HepG2 (cell line): Measurements from ENCODE around the gene SLC10A1. TPM values are rescaled to one million over a fixed set of nuclear protein-coding genes. Genes with fewer than 3 reads are reported as not detected.

Source experiments
- ATF7 ChIP-seq, 2 experiments: fragments of 450-650 bp in 1 of 2; sonication (generic) in 1 of 2; formaldehyde crosslinking in 1 of 2; IDR thresholded peaks; 2 replicates each; pipeline versions ENCODE4 v1.4.0 to v1.6.1; 2016 to 2020; ENCODE audit warnings: antibody characterized with exemption in 1 of 2, mild to moderate bottlenecking in 1 of 2, missing genetic modification reagents in 1 of 2
- FOXK2 ChIP-seq: fragments of 450-650 bp; IDR thresholded peaks from 2 replicates; pipeline ENCODE4 v1.6.1; 2016
- GABPA ChIP-seq, 2 experiments: IDR thresholded peaks; 2 replicates each; pipeline ENCODE4 v1.6.1; 2011 to 2016; ENCODE audit warnings: low read depth in 2 of 2, low read length in 1 of 2, missing biosample characterization in 1 of 2, missing genetic modification characterization in 1 of 2
- JUND ChIP-seq: sonication (generic); formaldehyde crosslinking; IDR thresholded peaks from 2 replicates; pipeline ENCODE4 v1.8.0; 2022; ENCODE audit warnings: mild to moderate bottlenecking, missing genetic modification reagents
- KDM2A ChIP-seq: sonication (generic); formaldehyde crosslinking; IDR thresholded peaks from 2 replicates; pipeline ENCODE4 v1.4.0; 2020; ENCODE audit warnings: low read depth, missing genetic modification reagents, borderline replicate concordance
- KDM4B ChIP-seq: sonication (generic); formaldehyde crosslinking; IDR thresholded peaks from 2 replicates; pipeline ENCODE4 v1.4.0; 2020; ENCODE audit warnings: missing genetic modification reagents
- RFX5 ChIP-seq: IDR thresholded peaks from 2 replicates; pipeline ENCODE4 v1.6.1; 2011; ENCODE audit warnings: low read depth, low read length, improper control_type of control experiment
- TAF15 ChIP-seq: fragments of 200-400 bp; formaldehyde crosslinking; IDR thresholded peaks from one replicate; pipeline ENCODE4 v1.6.1; 2018; ENCODE audit warnings: mild to moderate bottlenecking, low read depth, low read length; ENCODE audit not compliant: poor library complexity, severe bottlenecking
- TEAD3 ChIP-seq: optimal IDR thresholded peaks from 2 replicates; pipeline ENCODE3; 2016; ENCODE audit warnings: borderline replicate concordance
- U2AF2 ChIP-seq: fragments of 200-400 bp; formaldehyde crosslinking; IDR thresholded peaks from 2 replicates; pipeline ENCODE4 v1.6.1; 2017; ENCODE audit warnings: low read depth, mild to moderate bottlenecking, low read length
- XBP1 ChIP-seq: sonication (generic); formaldehyde crosslinking; IDR thresholded peaks from 2 replicates; pipeline ENCODE4 v1.5.0; 2020; ENCODE audit warnings: missing genetic modification reagents
- ZNF20 ChIP-seq: sonication (generic); formaldehyde crosslinking; IDR thresholded peaks from 2 replicates; pipeline ENCODE4 v1.4.0; 2020; ENCODE audit warnings: mild to moderate bottlenecking, moderate library complexity, missing genetic modification reagents
- ZNF572 ChIP-seq: sonication (generic); formaldehyde crosslinking; IDR thresholded peaks from 2 replicates; pipeline ENCODE4 v1.5.1; 2020; ENCODE audit warnings: mild to moderate bottlenecking, missing genetic modification reagents
- ZNF615 ChIP-seq: sonication (generic); formaldehyde crosslinking; IDR thresholded peaks from 2 replicates; pipeline ENCODE4 v1.5.0; 2020; ENCODE audit warnings: mild to moderate bottlenecking, missing genetic modification reagents, borderline replicate concordance
- ZNF703 ChIP-seq: sonication (generic); formaldehyde crosslinking; IDR thresholded peaks from 2 replicates; pipeline ENCODE4 v1.5.1; 2020; ENCODE audit warnings: missing genetic modification reagents, mild to moderate bottlenecking, moderate library complexity, borderline replicate concordance
- ZNF709 ChIP-seq: sonication (generic); formaldehyde crosslinking; IDR thresholded peaks from 2 replicates; pipeline ENCODE4 v1.5.0; 2020; ENCODE audit warnings: mild to moderate bottlenecking, missing genetic modification reagents
- polyA plus RNA-seq, 8 experiments: library from polyadenylated mRNA; depleted of rRNA in 3 of 8; stranded (reverse) in 7 of 8; unstranded in 1 of 8; fragments of >200 nt; fragmentation: Illumina TruSeq in 4 of 8; extraction: Trizol in 4 of 8; gene quantifications; 2 replicates each; pipeline versions ENCODE4 v1.2.1 to v1.2.3, GENCODE V29; 2011 to 2016; ENCODE audit warnings: low read depth in 4 of 8, missing spikeins in 1 of 8, mixed read lengths in 1 of 8; ENCODE audit not compliant: insufficient read depth in 1 of 8
- total RNA-seq, 5 experiments: library from RNA; depleted of rRNA; stranded (reverse); fragments of >200 nt; fragmentation: Illumina TruSeq; extraction: Trizol; gene quantifications; 2 replicates each; pipeline ENCODE4 v1.2.3, GENCODE V29; 2016; ENCODE audit warnings: low read depth in 1 of 5
- TF ChIP-seq, protein P1 (sequence below): sonication (generic); formaldehyde crosslinking; IDR thresholded peaks from 2 replicates; pipeline ENCODE4 v1.8.0; 2022; ENCODE audit warnings: mild to moderate bottlenecking, missing genetic modification reagents
- TF ChIP-seq, protein P2 (sequence below): sonication (generic); formaldehyde crosslinking; IDR thresholded peaks from 2 replicates; pipeline ENCODE4 v1.5.0; 2020; ENCODE audit warnings: missing genetic modification reagents, mild to moderate bottlenecking, borderline replicate concordance
- TF ChIP-seq, protein P3 (sequence below): sonication (generic); formaldehyde crosslinking; IDR thresholded peaks from 2 replicates; pipeline ENCODE4 v1.5.0; 2020; ENCODE audit warnings: mild to moderate bottlenecking, missing genetic modification reagents, borderline replicate concordance
- TF ChIP-seq, protein P4 (sequence below): sonication (generic); formaldehyde crosslinking; conservative IDR thresholded peaks from 2 replicates; pipeline ENCODE4 v1.8.0; 2022; ENCODE audit warnings: low read depth, missing genetic modification reagents
- TF ChIP-seq, protein P5 (sequence below): IDR thresholded peaks from 2 replicates; pipeline ENCODE4 v1.6.1; 2016

SLC10A1 gene
- total and polyA plus RNA-seq, 2 of the 13 experiments (the other 11 are each of a cell fraction or from before 2014, with no cell fraction given), result 0.17 TPM; not detected in 1

DNA sequence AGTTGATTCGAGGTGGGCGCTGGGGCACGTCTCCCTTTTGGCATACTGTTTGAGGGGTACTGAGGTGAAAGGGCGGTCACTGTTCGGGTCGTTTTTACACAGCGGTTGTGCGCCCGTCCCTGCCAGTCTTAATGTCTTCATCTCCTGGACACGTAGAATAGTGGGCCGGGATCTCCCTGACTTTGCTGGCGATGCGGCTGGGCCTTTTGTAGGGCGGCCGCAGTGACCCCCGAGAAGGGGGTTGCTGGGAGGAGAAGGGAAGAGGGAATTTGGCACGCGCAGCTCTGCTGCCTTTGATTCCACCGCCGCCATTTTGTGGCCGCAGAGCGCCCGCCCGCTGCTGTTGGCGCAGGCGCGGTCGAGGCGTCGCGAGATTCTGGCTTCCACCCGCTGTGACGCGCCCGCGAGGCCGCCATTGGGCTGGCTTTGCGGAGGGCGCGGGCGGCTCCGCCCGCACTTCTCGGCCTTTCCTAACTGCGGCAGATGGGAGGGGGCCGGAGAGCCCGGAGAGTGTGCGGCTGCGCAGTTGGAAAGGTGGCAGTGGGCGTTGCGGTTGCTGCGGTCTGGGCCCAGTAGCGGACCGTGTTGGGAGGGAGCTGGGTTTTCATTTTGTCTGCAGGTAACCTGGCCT is 29.6 kb downstream of the SLC10A1 start (continued):
- TF ChIP-seq, protein P1, sequence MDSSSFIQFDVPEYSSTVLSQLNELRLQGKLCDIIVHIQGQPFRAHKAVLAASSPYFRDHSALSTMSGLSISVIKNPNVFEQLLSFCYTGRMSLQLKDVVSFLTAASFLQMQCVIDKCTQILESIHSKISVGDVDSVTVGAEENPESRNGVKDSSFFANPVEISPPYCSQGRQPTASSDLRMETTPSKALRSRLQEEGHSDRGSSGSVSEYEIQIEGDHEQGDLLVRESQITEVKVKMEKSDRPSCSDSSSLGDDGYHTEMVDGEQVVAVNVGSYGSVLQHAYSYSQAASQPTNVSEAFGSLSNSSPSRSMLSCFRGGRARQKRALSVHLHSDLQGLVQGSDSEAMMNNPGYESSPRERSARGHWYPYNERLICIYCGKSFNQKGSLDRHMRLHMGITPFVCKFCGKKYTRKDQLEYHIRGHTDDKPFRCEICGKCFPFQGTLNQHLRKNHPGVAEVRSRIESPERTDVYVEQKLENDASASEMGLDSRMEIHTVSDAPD, result no peak
- TF ChIP-seq XBP1, result no peak
- TF ChIP-seq, protein P2, sequence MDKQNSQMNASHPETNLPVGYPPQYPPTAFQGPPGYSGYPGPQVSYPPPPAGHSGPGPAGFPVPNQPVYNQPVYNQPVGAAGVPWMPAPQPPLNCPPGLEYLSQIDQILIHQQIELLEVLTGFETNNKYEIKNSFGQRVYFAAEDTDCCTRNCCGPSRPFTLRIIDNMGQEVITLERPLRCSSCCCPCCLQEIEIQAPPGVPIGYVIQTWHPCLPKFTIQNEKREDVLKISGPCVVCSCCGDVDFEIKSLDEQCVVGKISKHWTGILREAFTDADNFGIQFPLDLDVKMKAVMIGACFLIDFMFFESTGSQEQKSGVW (CRISPR knock-in tag), result no peak
- TF ChIP-seq, protein P3, sequence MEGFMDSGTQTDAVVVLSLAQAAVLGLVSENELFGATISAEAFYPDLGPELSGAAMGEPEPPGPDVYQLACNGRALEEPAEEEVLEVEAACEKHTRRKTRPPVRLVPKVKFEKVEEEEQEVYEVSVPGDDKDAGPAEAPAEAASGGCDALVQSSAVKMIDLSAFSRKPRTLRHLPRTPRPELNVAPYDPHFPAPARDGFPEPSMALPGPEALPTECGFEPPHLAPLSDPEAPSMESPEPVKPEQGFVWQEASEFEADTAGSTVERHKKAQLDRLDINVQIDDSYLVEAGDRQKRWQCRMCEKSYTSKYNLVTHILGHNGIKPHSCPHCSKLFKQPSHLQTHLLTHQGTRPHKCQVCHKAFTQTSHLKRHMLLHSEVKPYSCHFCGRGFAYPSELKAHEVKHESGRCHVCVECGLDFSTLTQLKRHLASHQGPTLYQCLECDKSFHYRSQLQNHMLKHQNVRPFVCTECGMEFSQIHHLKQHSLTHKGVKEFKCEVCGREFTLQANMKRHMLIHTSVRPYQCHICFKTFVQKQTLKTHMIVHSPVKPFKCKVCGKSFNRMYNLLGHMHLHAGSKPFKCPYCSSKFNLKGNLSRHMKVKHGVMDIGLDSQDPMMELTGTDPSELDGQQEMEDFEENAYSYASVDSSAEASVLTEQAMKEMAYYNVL (CRISPR knock-in tag), result no peak; the same call in 1 of the 2 replicates
- no peak for TF ChIP-seq GABPA (IDR thresholded peaks at IDR 0.05; ENCODE audit: low read depth, low read length)
- no peak for TF ChIP-seq GABPA (CRISPR knock-in tag; IDR thresholded peaks at IDR 0.05; ENCODE audit: low read depth)
- no peak for TF ChIP-seq ATF7 (IDR thresholded peaks at IDR 0.05)
- TF ChIP-seq ATF7 (CRISPR knock-in tag; IDR thresholded peaks at IDR 0.05), result no peak
- peak; percentile 29 for TF ChIP-seq TEAD3
- TF ChIP-seq KDM2A, result peak; percentile 16; the same call in 1 of the 2 replicates
- 0 out of 2 replicates have a peak, but pooled peaks have one; percentile 53 for TF ChIP-seq ZNF709 (CRISPR knock-in tag)
- no peak for TF ChIP-seq ZNF572 (CRISPR knock-in tag)
- TF ChIP-seq ZNF615 (CRISPR knock-in tag), result no peak
- TF ChIP-seq RFX5, result no peak
- TF ChIP-seq FOXK2, result no peak
- TF ChIP-seq ZNF703 (CRISPR knock-in tag), result 0 out of 2 replicates have a peak, but pooled peaks have one; percentile 79
- TF ChIP-seq, protein P4, sequence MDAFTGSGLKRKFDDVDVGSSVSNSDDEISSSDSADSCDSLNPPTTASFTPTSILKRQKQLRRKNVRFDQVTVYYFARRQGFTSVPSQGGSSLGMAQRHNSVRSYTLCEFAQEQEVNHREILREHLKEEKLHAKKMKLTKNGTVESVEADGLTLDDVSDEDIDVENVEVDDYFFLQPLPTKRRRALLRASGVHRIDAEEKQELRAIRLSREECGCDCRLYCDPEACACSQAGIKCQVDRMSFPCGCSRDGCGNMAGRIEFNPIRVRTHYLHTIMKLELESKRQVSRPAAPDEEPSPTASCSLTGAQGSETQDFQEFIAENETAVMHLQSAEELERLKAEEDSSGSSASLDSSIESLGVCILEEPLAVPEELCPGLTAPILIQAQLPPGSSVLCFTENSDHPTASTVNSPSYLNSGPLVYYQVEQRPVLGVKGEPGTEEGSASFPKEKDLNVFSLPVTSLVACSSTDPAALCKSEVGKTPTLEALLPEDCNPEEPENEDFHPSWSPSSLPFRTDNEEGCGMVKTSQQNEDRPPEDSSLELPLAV, result no peak
- TF ChIP-seq ZNF20 (CRISPR knock-in tag), result no peak
- no peak for TF ChIP-seq U2AF2
- TF ChIP-seq, protein P5, sequence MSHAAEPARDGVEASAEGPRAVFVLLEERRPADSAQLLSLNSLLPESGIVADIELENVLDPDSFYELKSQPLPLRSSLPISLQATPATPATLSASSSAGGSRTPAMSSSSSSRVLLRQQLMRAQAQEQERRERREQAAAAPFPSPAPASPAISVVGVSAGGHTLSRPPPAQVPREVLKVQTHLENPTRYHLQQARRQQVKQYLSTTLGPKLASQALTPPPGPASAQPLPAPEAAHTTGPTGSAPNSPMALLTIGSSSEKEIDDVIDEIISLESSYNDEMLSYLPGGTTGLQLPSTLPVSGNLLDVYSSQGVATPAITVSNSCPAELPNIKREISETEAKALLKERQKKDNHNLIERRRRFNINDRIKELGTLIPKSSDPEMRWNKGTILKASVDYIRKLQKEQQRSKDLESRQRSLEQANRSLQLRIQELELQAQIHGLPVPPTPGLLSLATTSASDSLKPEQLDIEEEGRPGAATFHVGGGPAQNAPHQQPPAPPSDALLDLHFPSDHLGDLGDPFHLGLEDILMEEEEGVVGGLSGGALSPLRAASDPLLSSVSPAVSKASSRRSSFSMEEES (CRISPR knock-in tag), result no peak
- no peak for TF ChIP-seq JUND (CRISPR knock-in tag)
- peak; percentile 80 for TF ChIP-seq TAF15
- TF ChIP-seq KDM4B (CRISPR knock-in tag), result 0 out of 2 replicates have a peak, but pooled peaks have one; percentile 30
